ENCODE measurements around the gene ADCK2.

- TF ChIP-seq CTCF (IDR thresholded peaks at IDR 0.05; ENCODE audit: insufficient read depth, low read length) (no peak), SPI1 (IDR thresholded peaks at IDR 0.05; ENCODE audit: borderline replicate concordance, low read depth) (peak; percentile 48; the same call in 1 of the 2 replicates), REST (IDR thresholded peaks at IDR 0.05; ENCODE audit: insufficient replicate concordance, low read depth) (no peak), POLR2AphosphoS5 (IDR thresholded peaks at IDR 0.05; ENCODE audit: low read depth) (no peak), GABPA (IDR thresholded peaks at IDR 0.05; ENCODE audit: low read depth) (no peak)
These were observed 47.0 kb downstream of the ADCK2 start for GRCh38 chr7:140719721-140720120.
